GM19043 (cell line): ENCODE data around the gene EDC4.

Experiments
- ATAC-seq: cut with Tn5 transposase; IDR thresholded peaks from one replicate; pipeline ENCODE4 v1.9.1; 2021; ENCODE audit warnings: low read depth; ENCODE audit not compliant: unreplicated experiment

The EDC4 gene

GRCh38 chr16:67928561-67929364 is 55.9 kb downstream of the EDC4 start:
- ATAC-seq, result no peak

GRCh38 chr16:67930191-67930590 is 57.3 kb downstream of the EDC4 start:
- ATAC-seq, result no peak

GRCh38 chr16:67930678-67931211 is 57.9 kb downstream of the EDC4 start:
- ATAC-seq, result no peak
